Right renal cortex interstitium (tissue), 3 donors: ENCODE data around the gene CLGN. TPM values are rescaled to one million over a fixed set of nuclear protein-coding genes. Genes with fewer than 3 reads are reported as not detected.

Source experiments
- DNase-seq, 3 donors: peaks; one replicate each; pipeline ENCODE4 v3.0.0-alpha.2; 2013; ENCODE audit warnings: low read depth in 3 of 3, low spot score in 2 of 3
- polyA plus RNA-seq, 3 donors: library from polyadenylated mRNA; unstranded; fragments of 120-200 nt; gene quantifications; one replicate each; pipeline ENCODE4 v1.2.1, GENCODE V29; 2013; ENCODE audit not compliant: insufficient read length in 3 of 3

CLGN gene
- polyA plus RNA-seq, 3 donors = 3.8 to 6.1 (median 4.1) TPM

DNA sequence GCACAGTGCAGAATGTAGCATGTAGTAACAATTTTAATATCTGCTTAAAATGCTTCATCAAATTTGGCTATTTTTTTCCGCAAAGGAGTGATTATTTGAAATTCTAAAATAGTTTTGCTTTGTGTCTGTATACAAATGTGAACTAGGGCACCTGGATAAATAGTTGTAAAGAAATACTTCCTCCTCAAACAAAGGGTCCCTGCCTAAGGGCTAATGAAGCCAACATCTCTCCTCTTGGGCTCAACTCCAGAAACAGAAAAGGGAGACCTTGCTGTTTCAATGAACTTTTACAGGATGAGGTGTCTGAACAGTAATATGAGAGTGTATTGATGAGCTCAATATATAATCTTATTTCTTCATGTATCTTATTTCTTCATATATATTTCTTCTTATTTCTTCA lies 84.8 kb downstream of the CLGN start:
- no peak for DNase-seq

Other genes starting within 250 kb of the CLGN start
- 100 to 1,000 TPM; 141 to 161 (median 160) TPM for gene SCOC, start 54.0 kb downstream of the CLGN start, polyA plus RNA-seq
- not detected for gene MGAT4D, start 70.6 kb upstream of the CLGN start, polyA plus RNA-seq
- gene ELMOD2, start 96.5 kb upstream of the CLGN start, polyA plus RNA-seq = 10 to 100 TPM; 41.5 to 52.2 (median 47.7) TPM
- under 1 TPM; 0.11 to 0.18 (median 0.17) TPM for gene UCP1, start 141.3 kb upstream of the CLGN start, polyA plus RNA-seq